SK-N-SH treated with all-trans-retinoic acid at 6 μM for 48 hours (cell line): Measurements from ENCODE around the gene GPR31.

Experiments
- ATAC-seq: fragments of 200-7000 bp; cut with Tn5 transposase; 3 replicates; pipeline ENCODE4 v1.9.1; 2020; ENCODE audit warnings: mild to moderate bottlenecking, moderate library complexity
- ARNTL ChIP-seq: fragments of 450-650 bp; formaldehyde crosslinking; IDR thresholded peaks from 2 replicates; pipeline ENCODE4 v1.5.0; 2020; ENCODE audit warnings: low read depth, mild to moderate bottlenecking, moderate library complexity, borderline replicate concordance
- BACH2 ChIP-seq: fragments of 250-450 bp; sonication (Bioruptor Pico); IDR thresholded peaks from 2 replicates; pipeline ENCODE4 v1.9.0; 2021; ENCODE audit warnings: mild to moderate bottlenecking, borderline replicate concordance
- CSDC2 ChIP-seq: fragments of 250-450 bp; sonication (Bioruptor Pico); IDR thresholded peaks from 2 replicates; pipeline ENCODE4 v1.5.0; 2020; ENCODE audit warnings: mild to moderate bottlenecking, moderate library complexity
- ESRRG ChIP-seq: fragments of 250-450 bp; sonication (Bioruptor Pico); IDR thresholded peaks from 2 replicates; pipeline ENCODE4 v1.6.1; 2021; ENCODE audit warnings: mild to moderate bottlenecking
- GLIS3 ChIP-seq: fragments of 250-450 bp; sonication (Bioruptor Pico); IDR thresholded peaks from 2 replicates; pipeline ENCODE4 v1.5.0; 2020; ENCODE audit warnings: mild to moderate bottlenecking, moderate library complexity
- ISL1 ChIP-seq: fragments of 250-450 bp; sonication (Bioruptor Pico); IDR thresholded peaks from 2 replicates; pipeline ENCODE4 v2.1.2; 2022; ENCODE audit warnings: mild to moderate bottlenecking, moderate library complexity
- OSR1 ChIP-seq: fragments of 250-450 bp; sonication (Bioruptor Pico); IDR thresholded peaks from 2 replicates; pipeline ENCODE4 v1.8.0; 2022; ENCODE audit warnings: moderate library complexity, mild to moderate bottlenecking, inconsistent platforms
- PPARA ChIP-seq: fragments of 250-450 bp; sonication (Bioruptor Pico); IDR thresholded peaks from 2 replicates; pipeline ENCODE4 v1.5.0; 2020; ENCODE audit warnings: mild to moderate bottlenecking, borderline replicate concordance
- RARB ChIP-seq: fragments of 250-450 bp; sonication (Bioruptor Pico); IDR thresholded peaks from 2 replicates; pipeline ENCODE4 v1.8.0; 2021; ENCODE audit warnings: mild to moderate bottlenecking, moderate library complexity
- SNAI2 ChIP-seq: fragments of 250-450 bp; sonication (Bioruptor Pico); IDR thresholded peaks from 2 replicates; pipeline ENCODE4 v1.5.0; 2020; ENCODE audit warnings: mild to moderate bottlenecking, moderate library complexity
- TCF4 ChIP-seq: fragments of 250-450 bp; sonication (Bioruptor Pico); IDR thresholded peaks from 2 replicates; pipeline ENCODE4 v1.8.0; 2021; ENCODE audit warnings: mild to moderate bottlenecking, moderate library complexity, borderline replicate concordance
- TOX ChIP-seq: fragments of 250-450 bp; sonication (Bioruptor Pico); IDR thresholded peaks from 2 replicates; pipeline ENCODE4 v1.8.0; 2021; ENCODE audit warnings: mild to moderate bottlenecking, moderate library complexity, borderline replicate concordance
- ZC3H10 ChIP-seq: fragments of 250-450 bp; sonication (Bioruptor Pico); IDR thresholded peaks from 2 replicates; pipeline ENCODE4 v1.5.1; 2021; ENCODE audit warnings: mild to moderate bottlenecking, moderate library complexity
- ZFP3 ChIP-seq: fragments of 250-450 bp; sonication (Bioruptor Pico); IDR thresholded peaks from 2 replicates; pipeline ENCODE4 v1.5.0; 2020; ENCODE audit warnings: mild to moderate bottlenecking, moderate library complexity
- ZFP30 ChIP-seq: fragments of 450-650 bp; formaldehyde crosslinking; IDR thresholded peaks from 2 replicates; pipeline ENCODE4 v1.5.0; 2022; ENCODE audit warnings: mild to moderate bottlenecking, moderate library complexity
- ZNF565 ChIP-seq: fragments of 450-650 bp; formaldehyde crosslinking; conservative IDR thresholded peaks from 2 replicates; pipeline ENCODE4 v1.5.0; 2020; ENCODE audit warnings: low read depth, mild to moderate bottlenecking, moderate library complexity
- ZNF70 ChIP-seq: fragments of 450-650 bp; formaldehyde crosslinking; IDR thresholded peaks from 2 replicates; pipeline ENCODE4 v1.5.0; 2020; ENCODE audit warnings: mild to moderate bottlenecking, moderate library complexity
- ZNF8 ChIP-seq: fragments of 450-650 bp; formaldehyde crosslinking; IDR thresholded peaks from 2 replicates; pipeline ENCODE4 v1.5.0; 2020; ENCODE audit warnings: mild to moderate bottlenecking, moderate library complexity
- TF ChIP-seq, protein P1 (sequence below): fragments of 250-450 bp; sonication (Bioruptor Pico); IDR thresholded peaks from 2 replicates; pipeline ENCODE4 v1.5.1; 2021; ENCODE audit warnings: mild to moderate bottlenecking, moderate library complexity
- TF ChIP-seq, protein P2 (sequence below): fragments of 250-450 bp; sonication (Bioruptor Pico); IDR thresholded peaks from 2 replicates; pipeline ENCODE4 v1.8.0; 2020; ENCODE audit warnings: mild to moderate bottlenecking, moderate library complexity, borderline replicate concordance
- TF ChIP-seq, protein P3 (sequence below): fragments of 250-450 bp; sonication (Bioruptor Pico); IDR thresholded peaks from 2 replicates; pipeline ENCODE4 v1.8.0; 2021; ENCODE audit warnings: low read depth, mild to moderate bottlenecking, moderate library complexity, borderline replicate concordance
- TF ChIP-seq, protein P4 (sequence below): fragments of 250-450 bp; sonication (Bioruptor Pico); IDR thresholded peaks from 2 replicates; pipeline ENCODE4 v1.5.1; 2020; ENCODE audit warnings: low read depth, mild to moderate bottlenecking, moderate library complexity
- TF ChIP-seq, protein P5 (sequence below): fragments of 250-450 bp; sonication (Bioruptor Pico); IDR thresholded peaks from 2 replicates; pipeline ENCODE4 v1.5.0; 2020; ENCODE audit warnings: mild to moderate bottlenecking, moderate library complexity

Gene GPR31

DNA sequence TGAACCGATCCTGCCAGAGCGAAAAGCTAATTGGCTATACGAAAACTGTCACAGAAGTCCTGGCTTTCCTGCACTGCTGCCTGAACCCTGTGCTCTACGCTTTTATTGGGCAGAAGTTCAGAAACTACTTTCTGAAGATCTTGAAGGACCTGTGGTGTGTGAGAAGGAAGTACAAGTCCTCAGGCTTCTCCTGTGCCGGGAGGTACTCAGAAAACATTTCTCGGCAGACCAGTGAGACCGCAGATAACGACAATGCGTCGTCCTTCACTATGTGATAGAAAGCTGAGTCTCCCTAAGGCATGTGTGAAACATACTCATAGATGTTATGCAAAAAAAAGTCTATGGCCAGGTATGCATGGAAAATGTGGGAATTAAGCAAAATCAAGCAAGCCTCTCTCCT is 20.7 kb downstream of the GPR31 start:
- no peak for ATAC-seq
- TF ChIP-seq ISL1 (CRISPR knock-in tag) = no peak
- TF ChIP-seq ZNF8 (CRISPR knock-in tag) = no peak
- TF ChIP-seq PPARA (CRISPR knock-in tag) = no peak
- no peak for TF ChIP-seq ZFP3
- TF ChIP-seq CSDC2 (CRISPR knock-in tag) = no peak
- TF ChIP-seq RARB (CRISPR knock-in tag) = no peak
- TF ChIP-seq, protein P1, sequence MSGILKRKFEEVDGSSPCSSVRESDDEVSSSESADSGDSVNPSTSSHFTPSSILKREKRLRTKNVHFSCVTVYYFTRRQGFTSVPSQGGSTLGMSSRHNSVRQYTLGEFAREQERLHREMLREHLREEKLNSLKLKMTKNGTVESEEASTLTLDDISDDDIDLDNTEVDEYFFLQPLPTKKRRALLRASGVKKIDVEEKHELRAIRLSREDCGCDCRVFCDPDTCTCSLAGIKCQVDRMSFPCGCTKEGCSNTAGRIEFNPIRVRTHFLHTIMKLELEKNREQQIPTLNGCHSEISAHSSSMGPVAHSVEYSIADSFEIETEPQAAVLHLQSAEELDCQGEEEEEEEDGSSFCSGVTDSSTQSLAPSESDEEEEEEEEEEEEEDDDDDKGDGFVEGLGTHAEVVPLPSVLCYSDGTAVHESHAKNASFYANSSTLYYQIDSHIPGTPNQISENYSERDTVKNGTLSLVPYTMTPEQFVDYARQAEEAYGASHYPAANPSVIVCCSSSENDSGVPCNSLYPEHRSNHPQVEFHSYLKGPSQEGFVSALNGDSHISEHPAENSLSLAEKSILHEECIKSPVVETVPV (CRISPR knock-in tag) = no peak
- no peak for TF ChIP-seq ESRRG (CRISPR knock-in tag)
- no peak for TF ChIP-seq GLIS3

DNA sequence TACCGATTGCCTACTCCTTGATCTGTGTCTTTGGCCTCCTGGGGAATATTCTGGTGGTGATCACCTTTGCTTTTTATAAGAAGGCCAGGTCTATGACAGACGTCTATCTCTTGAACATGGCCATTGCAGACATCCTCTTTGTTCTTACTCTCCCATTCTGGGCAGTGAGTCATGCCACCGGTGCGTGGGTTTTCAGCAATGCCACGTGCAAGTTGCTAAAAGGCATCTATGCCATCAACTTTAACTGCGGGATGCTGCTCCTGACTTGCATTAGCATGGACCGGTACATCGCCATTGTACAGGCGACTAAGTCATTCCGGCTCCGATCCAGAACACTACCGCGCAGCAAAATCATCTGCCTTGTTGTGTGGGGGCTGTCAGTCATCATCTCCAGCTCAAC is 21.4 kb downstream of the GPR31 start:
- ATAC-seq = no peak
- no peak for TF ChIP-seq CSDC2 (CRISPR knock-in tag)
- no peak for TF ChIP-seq ZNF70 (CRISPR knock-in tag)
- TF ChIP-seq, protein P1 (CRISPR knock-in tag) = no peak
- TF ChIP-seq ESRRG (CRISPR knock-in tag) = no peak
- TF ChIP-seq ISL1 (CRISPR knock-in tag) = no peak
- TF ChIP-seq ZNF8 (CRISPR knock-in tag) = no peak
- TF ChIP-seq RARB (CRISPR knock-in tag) = no peak
- TF ChIP-seq, protein P2, sequence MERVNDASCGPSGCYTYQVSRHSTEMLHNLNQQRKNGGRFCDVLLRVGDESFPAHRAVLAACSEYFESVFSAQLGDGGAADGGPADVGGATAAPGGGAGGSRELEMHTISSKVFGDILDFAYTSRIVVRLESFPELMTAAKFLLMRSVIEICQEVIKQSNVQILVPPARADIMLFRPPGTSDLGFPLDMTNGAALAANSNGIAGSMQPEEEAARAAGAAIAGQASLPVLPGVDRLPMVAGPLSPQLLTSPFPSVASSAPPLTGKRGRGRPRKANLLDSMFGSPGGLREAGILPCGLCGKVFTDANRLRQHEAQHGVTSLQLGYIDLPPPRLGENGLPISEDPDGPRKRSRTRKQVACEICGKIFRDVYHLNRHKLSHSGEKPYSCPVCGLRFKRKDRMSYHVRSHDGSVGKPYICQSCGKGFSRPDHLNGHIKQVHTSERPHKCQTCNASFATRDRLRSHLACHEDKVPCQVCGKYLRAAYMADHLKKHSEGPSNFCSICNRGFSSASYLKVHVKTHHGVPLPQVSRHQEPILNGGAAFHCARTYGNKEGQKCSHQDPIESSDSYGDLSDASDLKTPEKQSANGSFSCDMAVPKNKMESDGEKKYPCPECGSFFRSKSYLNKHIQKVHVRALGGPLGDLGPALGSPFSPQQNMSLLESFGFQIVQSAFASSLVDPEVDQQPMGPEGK (CRISPR knock-in tag) = no peak
- no peak for TF ChIP-seq OSR1 (CRISPR knock-in tag)
- no peak for TF ChIP-seq GLIS3
- no peak for TF ChIP-seq TOX (CRISPR knock-in tag)
- TF ChIP-seq, protein P3, sequence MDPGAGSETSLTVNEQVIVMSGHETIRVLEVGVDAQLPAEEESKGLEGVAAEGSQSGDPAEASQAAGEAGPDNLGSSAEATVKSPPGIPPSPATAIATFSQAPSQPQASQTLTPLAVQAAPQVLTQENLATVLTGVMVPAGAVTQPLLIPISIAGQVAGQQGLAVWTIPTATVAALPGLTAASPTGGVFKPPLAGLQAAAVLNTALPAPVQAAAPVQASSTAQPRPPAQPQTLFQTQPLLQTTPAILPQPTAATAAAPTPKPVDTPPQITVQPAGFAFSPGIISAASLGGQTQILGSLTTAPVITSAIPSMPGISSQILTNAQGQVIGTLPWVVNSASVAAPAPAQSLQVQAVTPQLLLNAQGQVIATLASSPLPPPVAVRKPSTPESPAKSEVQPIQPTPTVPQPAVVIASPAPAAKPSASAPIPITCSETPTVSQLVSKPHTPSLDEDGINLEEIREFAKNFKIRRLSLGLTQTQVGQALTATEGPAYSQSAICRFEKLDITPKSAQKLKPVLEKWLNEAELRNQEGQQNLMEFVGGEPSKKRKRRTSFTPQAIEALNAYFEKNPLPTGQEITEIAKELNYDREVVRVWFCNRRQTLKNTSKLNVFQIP = no peak
- no peak for TF ChIP-seq BACH2 (CRISPR knock-in tag)
- no peak for TF ChIP-seq TCF4
- no peak for TF ChIP-seq ZFP30
- no peak for TF ChIP-seq ZC3H10 (CRISPR knock-in tag)
- TF ChIP-seq, protein P4, sequence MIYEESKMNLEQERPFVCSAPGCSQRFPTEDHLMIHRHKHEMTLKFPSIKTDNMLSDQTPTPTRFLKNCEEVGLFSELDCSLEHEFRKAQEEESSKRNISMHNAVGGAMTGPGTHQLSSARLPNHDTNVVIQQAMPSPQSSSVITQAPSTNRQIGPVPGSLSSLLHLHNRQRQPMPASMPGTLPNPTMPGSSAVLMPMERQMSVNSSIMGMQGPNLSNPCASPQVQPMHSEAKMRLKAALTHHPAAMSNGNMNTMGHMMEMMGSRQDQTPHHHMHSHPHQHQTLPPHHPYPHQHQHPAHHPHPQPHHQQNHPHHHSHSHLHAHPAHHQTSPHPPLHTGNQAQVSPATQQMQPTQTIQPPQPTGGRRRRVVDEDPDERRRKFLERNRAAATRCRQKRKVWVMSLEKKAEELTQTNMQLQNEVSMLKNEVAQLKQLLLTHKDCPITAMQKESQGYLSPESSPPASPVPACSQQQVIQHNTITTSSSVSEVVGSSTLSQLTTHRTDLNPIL (CRISPR knock-in tag) = no peak

DNA sequence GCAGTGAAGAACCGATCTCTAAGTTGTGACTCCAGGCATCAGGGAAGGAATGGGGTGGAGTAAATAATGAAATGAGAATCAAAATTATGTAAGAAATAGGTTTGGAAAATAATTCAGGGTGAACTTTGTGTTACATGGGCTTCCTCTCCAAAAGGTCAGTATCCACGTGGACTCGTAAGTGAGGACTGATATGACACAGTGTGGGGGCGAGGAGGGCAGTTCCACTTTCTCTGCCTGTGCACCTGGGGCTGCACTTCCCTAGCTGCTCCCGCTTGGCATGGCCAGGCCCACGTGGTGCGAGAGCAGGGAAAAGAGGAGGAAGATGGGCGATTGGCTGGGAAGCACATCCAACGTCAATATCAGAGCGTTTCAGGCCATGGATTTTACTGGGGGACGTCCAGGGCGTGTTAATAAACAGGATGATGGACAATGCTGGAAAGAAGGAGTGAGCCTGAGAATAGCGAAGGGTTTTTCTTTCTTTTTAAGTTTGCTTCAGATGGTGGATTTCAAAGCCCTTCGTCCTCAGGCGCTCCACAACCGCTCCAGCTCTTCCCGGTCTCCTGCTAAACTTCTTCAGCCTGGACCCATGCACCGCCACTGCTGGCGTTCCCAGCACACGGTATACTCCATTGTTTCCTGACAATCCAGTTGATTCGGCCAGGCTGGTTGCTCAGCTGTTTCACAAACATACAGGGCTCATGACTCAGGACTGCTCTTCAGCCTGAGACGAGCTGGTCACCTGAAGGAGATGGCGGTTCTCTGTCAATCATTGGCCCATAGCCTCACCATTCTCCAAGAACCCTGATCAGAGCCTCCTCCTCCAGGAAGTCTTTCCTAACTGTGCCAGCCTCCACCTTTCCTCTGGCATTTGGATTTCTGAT is 23.1 kb downstream of the GPR31 start:
- no peak for ATAC-seq
- no peak for TF ChIP-seq SNAI2 (CRISPR knock-in tag)
- TF ChIP-seq ZFP30 = no peak
- no peak for TF ChIP-seq ZC3H10 (CRISPR knock-in tag)
- no peak for TF ChIP-seq ARNTL (CRISPR knock-in tag)
- no peak for TF ChIP-seq ZNF8 (CRISPR knock-in tag)
- no peak for TF ChIP-seq ZNF70 (CRISPR knock-in tag)
- no peak for TF ChIP-seq PPARA (CRISPR knock-in tag)
- TF ChIP-seq CSDC2 (CRISPR knock-in tag) = no peak
- no peak for TF ChIP-seq ZNF565 (CRISPR knock-in tag)
- no peak for TF ChIP-seq ZFP3
- TF ChIP-seq, protein P5, sequence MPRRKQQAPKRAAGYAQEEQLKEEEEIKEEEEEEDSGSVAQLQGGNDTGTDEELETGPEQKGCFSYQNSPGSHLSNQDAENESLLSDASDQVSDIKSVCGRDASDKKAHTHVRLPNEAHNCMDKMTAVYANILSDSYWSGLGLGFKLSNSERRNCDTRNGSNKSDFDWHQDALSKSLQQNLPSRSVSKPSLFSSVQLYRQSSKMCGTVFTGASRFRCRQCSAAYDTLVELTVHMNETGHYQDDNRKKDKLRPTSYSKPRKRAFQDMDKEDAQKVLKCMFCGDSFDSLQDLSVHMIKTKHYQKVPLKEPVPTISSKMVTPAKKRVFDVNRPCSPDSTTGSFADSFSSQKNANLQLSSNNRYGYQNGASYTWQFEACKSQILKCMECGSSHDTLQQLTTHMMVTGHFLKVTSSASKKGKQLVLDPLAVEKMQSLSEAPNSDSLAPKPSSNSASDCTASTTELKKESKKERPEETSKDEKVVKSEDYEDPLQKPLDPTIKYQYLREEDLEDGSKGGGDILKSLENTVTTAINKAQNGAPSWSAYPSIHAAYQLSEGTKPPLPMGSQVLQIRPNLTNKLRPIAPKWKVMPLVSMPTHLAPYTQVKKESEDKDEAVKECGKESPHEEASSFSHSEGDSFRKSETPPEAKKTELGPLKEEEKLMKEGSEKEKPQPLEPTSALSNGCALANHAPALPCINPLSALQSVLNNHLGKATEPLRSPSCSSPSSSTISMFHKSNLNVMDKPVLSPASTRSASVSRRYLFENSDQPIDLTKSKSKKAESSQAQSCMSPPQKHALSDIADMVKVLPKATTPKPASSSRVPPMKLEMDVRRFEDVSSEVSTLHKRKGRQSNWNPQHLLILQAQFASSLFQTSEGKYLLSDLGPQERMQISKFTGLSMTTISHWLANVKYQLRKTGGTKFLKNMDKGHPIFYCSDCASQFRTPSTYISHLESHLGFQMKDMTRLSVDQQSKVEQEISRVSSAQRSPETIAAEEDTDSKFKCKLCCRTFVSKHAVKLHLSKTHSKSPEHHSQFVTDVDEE (CRISPR knock-in tag) = no peak
- TF ChIP-seq, protein P2 (CRISPR knock-in tag) = no peak
